Lung microvascular endothelial cell (primary cell): Measurements from ENCODE around the gene ZSWIM6. TPM values are rescaled to one million over a fixed set of nuclear protein-coding genes. Genes with fewer than 3 reads are reported as not detected.

ENCODE experiments used
- DNase-seq, 2 donors: peaks; one replicate each; pipeline versions ENCODE4 v3.0.0 to v3.0.0-alpha.2; 2010; ENCODE audit warnings: low read depth in 2 of 2
- total RNA-seq: library from RNA; depleted of rRNA; stranded (reverse); fragments of >200 nt; gene quantifications from 2 replicates; pipeline ENCODE4 v1.2.1, GENCODE V29; 2014

Gene ZSWIM6
- total RNA-seq = 9.4 and 13.9 TPM in 2 replicates

DNA sequence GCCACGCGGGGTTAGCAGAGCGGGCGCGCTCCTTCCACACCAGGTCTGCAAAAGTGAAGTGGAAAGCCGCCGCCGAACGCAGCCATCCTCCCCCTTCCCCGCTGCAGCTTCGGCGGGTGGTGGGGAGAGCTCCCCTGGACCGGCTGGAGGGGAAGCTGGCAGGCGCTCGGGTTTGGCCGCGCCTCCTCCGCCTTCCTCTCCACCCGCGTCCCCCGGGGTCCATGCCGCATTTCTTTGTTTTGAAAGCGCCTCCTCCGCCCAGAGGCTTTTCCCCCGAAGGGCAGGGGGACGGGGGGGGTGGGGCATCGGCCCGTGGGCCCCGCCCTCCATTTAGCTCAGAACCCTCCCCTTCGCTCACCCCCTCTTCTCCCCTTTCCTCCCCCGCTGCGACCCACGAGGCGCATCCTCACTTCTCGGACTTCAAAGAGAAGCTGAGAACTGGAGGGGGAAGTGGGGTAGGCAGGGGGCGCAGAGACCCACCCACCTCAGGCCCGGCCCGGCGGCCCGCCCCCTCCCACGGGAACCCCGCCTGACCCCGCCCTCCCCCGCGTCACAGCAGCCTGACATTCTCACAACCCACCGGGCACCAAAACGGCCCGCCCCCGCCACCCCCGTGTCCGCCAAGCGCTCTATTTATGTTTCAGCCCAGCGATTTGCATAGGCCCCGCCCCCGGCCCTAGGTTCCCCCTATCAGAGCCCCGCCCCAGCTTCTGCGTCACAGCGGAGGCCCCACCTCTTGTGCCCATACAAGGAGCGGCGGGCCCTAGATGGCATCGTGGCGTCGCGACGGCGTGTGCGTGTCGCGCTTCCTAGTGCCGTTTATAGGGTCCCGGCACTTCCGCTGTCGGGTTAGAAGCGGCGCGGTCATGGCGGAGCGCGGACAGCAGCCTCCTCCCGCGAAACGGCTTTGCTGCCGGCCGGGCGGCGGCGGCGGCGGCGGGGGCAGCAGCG is at the start of gene ZSWIM6:
Gene ZSWIM6 (plus strand): TSS at position 852 of the 951 bp plus-strand sequence. CDS start 15 bp downstream, at position 867.
- DNase-seq = peak; percentile 100

DNA sequence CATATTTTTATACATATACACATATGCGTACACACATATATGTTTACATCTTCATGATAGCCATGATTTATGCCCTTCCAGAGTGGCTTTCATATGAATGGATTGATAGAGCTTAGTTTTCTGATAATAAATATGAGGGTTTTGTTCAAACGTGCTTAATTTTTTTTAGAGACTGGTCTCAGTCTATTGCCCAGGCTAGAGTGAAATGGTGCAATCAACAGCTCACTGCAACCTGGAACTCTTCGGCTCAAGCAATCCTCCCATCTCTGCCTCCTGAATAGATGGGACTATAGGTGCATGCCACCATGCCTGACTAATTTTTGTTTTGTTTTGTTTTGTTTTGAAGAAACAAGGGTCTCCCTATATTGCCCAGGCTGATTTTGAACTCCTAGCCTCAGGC is 48.6 kb upstream of the ZSWIM6 start:
- no peak for DNase-seq

DNA sequence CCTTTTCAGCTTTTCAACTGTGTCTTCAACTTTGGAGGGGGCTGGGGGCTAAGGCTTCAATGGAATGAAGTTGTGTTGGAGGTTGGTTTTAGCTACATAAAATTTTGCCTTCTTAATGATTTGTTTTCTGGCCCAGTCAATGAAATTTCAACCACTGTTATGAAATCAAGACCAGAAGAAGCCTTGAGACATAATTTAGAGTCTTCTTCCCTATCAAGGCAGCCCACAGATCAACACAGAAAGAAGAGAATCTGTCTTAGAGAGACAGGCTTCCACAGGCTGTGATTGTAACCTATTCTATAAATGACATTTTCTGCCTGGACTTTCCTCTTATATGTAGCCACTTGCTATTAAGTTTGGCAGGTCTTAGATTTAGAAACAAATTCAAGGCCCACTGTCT is 46.5 kb upstream of the ZSWIM6 start:
- DNase-seq = no peak

DNA sequence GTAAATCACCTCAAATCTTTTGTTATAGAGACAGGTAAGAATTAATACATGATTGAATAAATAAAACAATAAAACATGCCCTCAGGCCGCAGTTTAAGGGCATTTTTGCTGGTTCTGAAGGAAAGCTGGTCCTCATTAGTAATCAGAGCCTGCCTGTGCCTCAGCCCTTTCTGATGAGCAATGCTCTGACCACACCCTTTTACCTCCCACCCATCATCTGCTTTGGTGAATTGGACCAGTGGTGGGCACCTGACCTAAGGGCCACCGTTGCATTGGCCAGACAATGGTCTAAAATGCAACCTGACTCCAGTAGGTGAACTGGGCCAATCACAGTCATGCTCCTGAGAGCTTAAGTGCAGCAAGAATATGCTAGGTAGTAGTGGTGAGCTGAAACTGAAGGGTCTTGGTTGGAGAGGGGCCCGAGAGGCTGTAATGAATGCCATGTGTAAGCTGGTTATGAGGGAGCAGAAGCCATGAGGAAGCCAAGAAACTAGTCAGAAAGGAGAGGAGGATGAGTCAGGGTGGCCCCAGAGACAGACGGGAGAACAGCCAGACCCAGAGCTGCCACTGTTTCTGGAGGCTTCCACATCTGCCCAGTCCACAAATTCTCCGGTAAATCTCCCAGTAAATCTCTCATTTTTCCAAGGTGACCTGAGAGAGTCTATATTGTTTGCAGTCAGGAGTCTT is 45.5 kb upstream of the ZSWIM6 start:
- DNase-seq = peak in 1 of 2 donors; percentile 59

DNA sequence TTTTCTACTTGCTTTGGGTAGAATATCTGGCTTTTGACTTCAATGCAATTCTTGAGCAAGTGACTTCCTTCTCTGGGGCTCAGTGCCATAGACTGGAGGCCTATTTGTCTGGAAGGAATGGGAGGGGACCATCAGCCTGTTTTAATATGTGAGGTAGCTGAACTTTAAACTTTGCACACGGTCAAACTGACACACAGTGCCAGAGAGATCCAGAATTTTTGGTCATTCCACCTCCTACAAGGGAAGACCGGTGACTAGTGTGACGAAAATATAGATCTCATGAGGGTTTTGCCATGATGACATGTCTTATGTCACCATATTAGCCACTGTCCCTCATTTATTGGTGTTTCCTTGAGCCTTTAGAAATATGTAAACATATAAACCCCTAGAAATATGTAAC is 44.6 kb upstream of the ZSWIM6 start:
- DNase-seq = no peak

DNA sequence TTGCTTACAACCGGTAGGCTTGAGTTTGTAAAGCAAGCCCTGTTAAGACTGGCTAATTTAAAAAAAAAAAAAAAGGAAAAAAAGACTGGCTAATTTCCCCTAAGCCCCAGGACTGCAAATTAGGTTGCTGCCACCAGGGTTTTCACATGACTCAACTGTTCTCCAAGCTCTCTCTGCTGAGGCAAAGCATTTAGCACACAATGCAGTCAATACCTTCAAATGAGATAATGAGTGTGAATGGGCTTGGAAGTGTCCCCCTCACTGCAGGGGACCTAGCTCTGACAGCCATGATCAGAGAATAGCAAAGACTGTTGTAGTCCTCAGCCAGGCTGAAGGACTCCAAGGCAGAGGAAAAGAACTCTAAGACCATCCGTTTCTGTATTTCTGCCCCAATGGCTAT is 42.8 kb upstream of the ZSWIM6 start:
- peak in 1 of 2 donors; percentile 29 for DNase-seq

DNA sequence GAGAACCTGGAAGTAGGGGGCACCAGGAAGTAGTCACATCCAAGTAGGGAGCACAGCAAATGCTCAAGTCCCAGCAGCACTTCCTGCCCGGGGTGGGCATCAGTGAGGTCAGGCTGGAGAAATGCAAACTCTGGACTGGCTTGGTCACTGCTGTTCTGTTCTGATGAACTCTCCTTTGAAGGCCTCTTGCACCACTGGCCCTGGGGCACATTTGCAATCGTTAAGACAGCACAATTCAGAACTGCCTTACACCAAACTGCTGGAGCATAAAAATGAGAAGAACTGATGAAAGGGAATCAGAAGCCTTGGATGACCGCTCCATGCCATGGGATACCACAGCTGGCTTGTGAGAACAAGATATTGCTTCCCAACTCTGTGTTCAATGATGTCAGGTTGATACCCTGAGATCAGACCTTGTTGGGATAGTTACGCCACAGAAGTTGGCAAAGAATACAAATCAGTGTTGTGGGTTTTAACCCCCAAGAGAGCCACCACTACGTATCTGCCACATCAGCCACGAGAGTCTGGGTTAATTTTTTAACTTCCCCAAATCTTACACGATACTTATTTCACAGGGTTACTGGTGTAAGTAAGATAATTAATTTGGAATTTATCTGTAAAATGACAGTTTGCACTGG is 42.3 kb upstream of the ZSWIM6 start:
- no peak for DNase-seq

DNA sequence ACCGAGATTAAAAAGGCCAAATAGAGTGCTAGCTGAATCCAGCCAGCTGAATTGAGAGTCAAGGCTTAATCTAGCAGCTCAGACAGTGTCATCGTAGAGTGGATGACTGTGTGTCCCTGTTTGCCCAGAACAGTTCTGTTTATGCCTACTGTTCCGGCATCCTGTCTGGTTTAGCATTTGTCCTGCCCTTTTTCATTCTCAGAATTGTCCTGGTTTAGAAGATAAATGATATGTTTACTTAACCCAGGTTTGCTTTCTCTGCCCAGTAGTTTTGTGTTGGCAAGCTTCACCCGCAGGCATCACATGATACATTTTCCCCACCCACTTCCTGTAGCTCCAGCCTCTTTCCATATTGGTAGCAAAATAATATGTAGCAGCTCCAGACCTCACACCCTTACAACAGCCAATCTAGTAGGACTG is 41.3 kb upstream of the ZSWIM6 start:
- peak; percentile 92 to 93 for DNase-seq

DNA sequence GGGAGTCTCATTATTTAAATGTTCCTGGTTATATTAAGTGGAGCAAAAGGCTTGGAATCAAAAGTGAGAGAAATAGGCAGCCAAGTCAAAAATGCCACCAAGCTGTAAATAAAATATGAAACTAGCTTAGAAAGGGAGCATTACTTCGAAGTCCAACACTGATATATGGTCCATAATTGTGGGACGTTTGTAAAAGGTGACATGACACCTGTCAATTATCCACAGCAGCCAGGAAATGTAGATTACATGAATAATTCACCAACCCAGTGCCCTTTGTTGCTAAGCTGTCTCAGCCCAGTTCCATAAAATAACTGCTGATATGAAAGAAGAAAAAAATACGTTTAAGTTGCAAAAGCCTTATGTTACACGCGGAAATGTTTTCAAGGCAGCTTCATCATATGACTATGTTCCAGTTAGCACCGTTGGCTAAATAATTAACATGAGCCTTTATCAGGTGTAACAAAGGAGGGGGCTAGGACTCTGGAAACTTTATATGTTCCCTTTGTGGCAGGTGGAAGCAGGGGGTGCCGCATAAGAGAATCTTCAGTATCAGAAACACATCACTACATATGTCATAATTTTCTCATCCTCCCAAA is 39.9 kb upstream of the ZSWIM6 start:
- DNase-seq = no peak

DNA sequence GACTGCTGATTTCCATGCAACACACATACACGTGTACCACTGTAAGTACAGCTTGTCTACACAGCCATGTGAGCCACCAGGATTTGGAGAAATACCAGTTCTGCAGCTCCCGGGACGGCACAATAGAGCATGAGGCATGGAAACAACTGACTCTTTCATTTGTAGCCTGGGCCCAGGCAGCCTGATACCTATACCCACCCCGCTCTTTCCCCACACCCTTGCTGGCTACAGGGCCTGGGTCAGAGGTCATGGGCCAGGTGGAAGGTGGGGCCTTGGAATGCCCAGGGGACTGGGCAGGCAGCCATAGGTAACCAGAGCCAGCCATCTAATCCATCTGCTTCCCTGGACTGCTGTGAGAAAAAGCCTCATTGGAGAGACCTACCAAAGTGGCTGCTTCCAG is 39.0 kb upstream of the ZSWIM6 start:
- no peak for DNase-seq

DNA sequence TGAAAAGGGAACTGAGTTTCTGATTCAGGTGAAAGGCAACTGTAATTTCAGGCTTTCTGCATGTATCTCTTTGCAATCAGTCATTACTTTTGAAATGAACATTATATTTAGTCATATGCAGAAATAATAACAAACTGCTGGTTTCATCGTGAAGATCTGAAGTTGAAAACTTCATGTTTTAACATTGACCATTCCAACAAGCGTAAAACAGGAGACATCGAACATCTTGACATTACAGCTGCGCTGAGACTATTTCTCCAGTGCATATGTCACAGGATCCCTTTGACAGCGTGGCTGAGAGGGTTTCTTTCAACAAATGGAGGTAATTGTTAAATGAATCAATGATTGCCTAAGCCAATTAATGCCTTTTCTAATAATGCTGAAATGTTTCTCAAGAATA is 38.2 kb upstream of the ZSWIM6 start:
- no peak for DNase-seq

DNA sequence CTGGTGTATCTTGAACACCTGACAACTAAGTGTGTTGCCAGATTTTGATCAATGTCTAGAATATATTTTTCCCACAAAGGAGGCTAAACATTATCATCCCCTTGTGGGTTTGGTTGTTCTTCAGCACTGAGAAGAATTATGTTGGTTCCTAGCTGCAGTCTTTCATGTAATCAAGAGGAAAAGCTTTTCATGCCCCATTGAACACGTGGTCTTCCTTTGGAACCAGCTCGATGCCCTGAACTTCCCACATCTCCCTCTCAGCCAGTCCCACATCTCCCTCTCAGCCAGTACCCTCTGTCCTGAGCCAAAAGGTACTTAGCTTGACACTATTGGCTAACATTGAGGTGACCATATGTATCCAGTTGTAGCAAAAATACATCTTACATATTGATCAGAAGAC is 36.7 kb upstream of the ZSWIM6 start:
- DNase-seq = no peak

DNA sequence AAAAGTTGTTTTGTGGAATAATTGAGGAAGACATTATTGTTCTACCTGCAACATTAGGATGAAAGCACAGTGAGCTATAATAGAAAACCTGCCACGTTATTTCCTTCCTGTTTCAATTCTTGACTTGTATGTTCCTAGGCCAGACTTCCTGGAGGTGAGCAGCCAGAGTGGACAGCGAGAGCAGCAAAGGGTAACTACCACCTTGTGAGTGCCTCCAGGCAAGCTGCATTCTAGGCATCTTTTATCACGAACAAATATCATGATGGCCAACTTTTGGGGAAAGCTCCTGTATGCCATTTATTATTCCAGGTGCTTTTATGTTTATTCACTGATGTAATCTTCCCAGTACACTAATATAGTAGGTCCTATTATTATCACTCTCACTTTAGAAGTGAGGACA is 34.0 kb upstream of the ZSWIM6 start:
- DNase-seq = no peak

DNA sequence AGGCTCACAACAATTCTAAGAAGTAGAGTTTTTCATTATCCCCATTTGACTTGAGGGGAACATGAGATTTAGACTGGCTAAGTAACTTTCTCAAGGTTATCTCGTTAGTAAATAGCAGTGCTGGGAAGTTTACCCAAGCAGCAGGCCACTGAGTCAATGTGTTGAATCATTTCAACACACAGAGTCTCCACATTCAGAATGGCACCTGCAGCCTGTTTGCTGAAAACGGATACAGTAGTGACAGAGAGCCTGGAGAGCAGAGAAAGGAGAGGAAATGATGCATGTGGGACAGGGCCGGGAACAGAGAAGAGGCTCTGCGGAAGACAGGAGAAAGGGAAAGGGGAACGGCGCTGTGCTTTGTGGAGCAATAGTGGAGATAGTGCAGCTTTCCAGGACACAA is 33.5 kb upstream of the ZSWIM6 start:
- peak; percentile 73 to 92 for DNase-seq

DNA sequence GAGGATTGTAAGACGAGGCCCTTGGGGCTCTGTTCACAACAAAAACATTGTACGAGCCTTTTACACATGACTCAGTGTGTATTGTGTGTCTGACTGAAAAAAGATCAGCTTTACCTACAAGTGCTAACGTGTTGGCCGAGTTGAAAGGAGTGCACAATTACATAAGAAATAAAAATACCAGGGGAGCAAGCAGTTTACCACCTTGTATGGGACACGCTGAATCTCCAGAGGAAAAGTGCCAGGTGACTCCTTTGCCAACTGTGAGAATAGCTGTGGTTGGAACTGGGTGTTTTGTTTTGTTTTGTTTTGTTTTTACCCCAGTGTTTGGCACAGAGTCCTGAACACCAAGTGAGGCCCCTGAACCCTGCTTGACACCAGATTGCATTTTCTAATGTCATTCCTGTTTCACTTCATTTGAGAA is 32.8 kb upstream of the ZSWIM6 start:
- DNase-seq = peak in 1 of 2 donors; percentile 28

DNA sequence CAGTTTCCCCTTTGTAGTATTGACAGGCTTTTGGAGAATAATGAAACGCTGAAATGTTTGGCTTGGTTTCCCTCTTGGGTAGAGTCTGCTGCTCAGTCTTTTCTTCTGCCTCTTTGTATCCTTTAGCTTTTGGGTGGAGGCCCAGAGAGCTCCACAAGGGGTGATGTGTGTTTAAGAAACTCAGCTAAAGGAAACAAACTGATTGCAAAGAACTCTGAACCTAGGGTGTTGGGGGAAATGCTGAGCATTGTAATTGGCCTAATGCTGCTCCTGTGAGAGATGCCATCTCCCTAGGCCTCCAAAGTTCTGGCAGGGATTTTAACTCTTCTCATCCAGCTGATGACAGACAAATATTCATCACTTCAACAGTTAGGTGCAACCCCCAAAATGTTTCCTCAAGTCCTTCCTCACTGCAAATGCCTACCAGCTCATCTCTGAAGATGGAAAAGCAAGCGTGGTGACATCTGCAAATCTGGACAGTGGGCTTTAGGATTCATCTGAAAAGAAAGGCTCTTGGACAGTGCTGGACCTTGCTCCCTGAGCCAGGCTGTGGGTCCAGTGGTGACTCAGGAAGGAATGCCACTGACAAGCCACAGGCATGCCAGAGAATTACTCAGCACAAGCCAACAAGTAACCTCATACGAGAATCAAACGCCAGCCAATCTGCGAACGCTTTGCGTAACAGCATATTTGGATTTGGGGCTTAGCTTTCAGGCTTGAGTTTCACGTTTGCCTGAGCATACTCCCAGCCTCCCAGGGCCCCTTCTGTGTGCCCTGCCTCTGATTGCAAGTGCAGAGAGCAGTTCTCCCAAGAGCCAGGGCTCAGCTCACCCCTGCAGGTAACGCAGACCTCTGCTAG is 30.5 kb upstream of the ZSWIM6 start:
- peak; percentile 54 to 94 for DNase-seq

DNA sequence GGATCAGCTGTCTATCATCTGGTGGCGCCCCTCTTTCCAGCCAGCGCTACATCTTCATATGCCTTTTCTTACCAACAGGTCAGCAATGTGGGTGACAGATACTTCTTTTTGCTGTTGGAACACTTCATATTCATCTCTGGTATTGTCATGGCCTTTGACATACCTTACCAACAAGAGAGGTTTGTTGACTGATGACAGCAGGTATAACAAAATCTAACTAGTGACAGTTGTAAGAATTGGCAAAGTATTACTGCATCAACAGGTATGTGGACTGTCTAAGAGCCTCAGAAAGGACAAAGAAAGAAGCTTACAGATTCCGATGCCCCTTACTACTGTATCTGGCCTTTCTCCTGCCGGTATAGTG is 29.9 kb upstream of the ZSWIM6 start:
- no peak for DNase-seq

DNA sequence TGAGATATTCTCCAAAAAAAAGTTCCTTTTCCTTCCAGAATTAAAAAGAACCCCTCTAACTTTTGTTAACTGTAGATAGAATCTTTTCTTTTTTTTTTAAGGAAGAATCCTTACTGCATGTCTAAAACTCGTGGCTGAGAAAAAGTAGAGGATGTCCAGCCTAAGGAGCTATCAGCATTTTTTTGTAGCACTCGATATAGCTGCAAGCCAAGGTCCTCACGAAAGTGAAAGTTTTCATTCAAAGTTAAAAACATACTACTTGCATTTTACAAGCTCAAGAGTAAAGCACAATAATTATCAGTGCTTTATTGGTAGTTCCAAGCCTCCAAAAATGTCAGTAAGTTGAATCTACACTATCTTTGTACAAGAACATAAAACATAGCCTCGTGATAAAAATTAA is 28.7 kb upstream of the ZSWIM6 start:
- DNase-seq = peak in 1 of 2 donors; percentile 49

DNA sequence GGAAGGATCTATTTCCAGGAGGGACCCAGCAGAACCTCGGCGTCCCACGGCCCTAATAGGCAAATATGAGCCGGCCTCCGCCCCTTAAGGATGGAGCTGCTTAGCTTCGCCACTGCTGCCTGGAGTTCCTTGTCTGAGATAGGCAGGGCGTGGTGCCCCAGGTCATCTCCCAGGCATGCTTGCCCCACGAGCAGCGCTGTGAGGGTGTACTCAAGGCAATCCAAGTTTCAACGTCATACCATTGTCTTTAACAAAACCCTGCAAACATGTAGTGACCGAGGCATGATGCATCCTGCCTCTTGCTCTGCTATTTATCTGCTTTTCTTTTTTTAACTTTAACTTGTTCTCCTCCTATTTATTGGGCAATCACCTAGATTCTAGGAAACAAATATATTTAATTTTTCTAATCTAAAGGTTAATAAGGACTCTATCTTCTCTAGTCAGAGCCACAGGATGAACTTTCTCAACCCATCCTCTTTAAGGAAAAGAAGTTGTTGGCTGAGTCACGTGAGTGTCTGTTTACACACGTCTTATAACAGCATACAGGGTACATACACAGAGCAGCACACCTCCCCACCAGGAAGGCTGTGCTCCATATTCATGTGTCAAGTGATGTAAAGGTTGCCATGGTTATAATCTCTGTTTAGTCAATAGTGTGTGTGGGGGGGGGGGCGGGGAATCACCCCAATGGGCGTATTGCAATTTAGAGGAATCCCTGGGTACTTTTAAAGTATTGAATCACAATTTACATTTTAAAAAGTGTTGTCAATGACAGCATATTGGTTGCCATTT is 27.3 kb upstream of the ZSWIM6 start:
- peak; percentile 38 to 96 for DNase-seq

DNA sequence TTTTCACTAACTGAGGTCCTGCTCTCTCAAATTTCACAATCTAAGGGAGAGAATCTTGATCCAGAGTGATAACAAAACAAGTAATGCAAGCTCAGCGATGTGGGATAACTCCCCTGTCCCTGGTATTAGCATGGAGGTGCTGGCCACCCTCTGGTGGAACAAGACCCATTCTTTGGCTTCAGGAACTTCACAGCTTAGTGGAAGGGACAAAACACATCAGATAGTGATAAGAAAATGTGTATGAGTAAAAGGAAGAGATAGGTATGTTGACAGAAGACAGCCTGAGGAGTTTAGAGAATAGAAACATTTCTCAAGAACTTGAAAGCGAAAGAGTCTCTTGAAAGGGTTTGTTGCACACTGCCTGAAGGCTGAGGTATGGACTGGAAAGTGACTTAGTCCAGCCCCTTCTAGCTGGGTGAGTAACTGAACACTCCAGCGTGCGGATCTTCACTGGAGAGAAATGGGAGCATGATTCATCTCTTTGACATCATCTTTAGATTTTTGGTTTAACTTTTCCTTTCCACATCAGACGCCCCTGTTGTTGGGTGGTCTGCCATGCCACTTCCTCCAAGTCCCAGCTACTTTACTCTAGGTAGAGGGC is 25.4 kb upstream of the ZSWIM6 start:
- peak in 1 of 2 donors; percentile 77 for DNase-seq
